GM10266 (cell line): ENCODE results near the gene MMP20.

Experiments
- DNase-seq: peaks from one replicate; pipeline ENCODE4 v3.0.0; 2012; ENCODE audit errors: extremely low spot score
- TF ChIP-seq, protein P1 (sequence below): IDR thresholded peaks from 2 replicates; pipeline ENCODE4 v1.5.1; 2012; ENCODE audit warnings: mild to moderate bottlenecking, low read depth; ENCODE audit not compliant: control insufficient read depth, insufficient read depth; ENCODE audit errors: missing control alignments

Gene MMP20

DNA sequence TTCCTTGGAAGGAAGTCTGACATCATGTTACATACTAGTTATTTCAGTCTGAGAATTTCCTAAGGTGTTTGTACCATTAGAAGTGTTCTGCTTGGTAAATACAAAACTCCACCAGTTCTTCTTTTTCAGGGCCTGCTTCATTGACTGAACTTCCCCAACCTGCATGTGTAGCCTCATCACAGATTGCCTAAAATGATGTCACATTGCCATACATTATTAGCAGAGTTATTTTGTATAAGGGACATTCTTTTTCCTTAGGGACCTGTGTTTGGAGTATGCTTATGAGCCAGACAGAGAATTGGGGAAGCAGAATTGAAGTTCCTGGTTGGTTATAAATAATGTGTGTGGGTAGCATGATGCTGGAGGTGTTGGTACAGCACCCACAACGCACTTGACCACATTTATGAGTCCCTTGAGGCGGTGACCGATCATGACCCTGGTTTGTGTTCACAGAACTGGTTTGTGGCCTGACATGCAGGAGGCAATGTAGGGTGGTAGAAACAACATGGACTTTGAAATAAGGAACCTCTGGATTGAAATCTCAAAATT, 78.1 kb downstream of the MMP20 start:
- peak; percentile 36 for DNase-seq
- TF ChIP-seq, protein P1, sequence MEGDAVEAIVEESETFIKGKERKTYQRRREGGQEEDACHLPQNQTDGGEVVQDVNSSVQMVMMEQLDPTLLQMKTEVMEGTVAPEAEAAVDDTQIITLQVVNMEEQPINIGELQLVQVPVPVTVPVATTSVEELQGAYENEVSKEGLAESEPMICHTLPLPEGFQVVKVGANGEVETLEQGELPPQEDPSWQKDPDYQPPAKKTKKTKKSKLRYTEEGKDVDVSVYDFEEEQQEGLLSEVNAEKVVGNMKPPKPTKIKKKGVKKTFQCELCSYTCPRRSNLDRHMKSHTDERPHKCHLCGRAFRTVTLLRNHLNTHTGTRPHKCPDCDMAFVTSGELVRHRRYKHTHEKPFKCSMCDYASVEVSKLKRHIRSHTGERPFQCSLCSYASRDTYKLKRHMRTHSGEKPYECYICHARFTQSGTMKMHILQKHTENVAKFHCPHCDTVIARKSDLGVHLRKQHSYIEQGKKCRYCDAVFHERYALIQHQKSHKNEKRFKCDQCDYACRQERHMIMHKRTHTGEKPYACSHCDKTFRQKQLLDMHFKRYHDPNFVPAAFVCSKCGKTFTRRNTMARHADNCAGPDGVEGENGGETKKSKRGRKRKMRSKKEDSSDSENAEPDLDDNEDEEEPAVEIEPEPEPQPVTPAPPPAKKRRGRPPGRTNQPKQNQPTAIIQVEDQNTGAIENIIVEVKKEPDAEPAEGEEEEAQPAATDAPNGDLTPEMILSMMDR, result no peak

DNA sequence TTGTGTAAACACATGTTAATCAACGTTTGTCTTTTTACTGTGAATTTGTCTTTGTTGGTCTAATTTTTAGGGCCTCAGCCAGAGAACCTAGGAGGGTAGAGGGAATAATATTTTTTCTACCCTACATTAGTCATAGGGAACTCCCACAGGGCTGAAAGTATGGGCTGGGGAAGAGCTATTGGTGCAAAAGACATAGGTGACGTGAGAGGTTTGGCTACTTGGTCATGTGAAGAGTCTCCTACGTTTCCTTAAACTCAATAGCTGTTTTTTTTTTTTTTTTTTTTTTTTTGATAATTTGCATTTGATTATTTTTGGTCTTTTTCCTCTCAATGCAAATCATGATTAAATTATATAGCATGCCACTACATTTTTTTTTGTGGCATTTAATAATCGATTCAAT, 78.7 kb downstream of the MMP20 start:
- TF ChIP-seq, protein P1, result no peak
- DNase-seq, result no peak

DNA sequence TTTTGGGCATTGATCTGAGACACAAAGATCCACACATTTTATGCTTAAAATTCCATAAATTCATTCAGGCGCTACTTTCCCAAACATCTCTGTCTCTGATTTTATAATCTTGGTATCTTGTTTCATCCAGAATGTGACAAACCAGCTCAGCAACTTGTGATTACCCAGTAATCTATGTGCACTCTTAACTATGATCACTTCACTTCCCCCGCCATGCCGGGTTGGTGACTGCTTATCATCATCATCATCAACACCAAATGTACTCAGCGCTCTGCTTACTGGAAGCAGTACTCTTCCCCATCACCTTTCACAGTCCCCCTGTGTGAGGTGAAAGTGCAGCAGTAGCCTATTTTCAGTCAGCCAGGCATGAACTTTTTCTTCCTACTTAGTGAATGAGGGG, 79.4 kb downstream of the MMP20 start:
- DNase-seq, result no peak

DNA sequence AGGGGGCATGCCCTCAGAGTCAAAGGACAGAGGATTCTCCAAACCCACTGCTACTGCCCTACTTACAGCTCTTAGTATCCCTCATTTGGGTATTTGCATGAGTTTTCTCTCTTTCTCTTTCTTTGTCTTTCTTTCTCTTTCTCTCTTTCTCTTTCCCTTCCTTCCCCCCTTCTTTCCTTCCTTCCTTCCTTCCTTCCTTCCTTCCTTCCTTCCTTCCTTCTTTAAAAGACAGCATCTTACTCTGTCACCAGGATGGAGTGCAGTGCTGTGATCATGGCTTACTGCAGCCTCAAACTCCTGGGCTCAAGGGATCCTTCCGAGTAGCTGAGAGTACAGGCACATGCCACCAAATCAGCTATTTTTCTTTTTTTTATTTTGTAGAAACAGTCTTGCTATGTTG, 80.5 kb downstream of the MMP20 start:
- no peak for DNase-seq
- TF ChIP-seq, protein P1, result no peak

More for the DNA sequence above, 79.4 kb downstream of the MMP20 start:
- TF ChIP-seq, protein P1, result no peak

DNA sequence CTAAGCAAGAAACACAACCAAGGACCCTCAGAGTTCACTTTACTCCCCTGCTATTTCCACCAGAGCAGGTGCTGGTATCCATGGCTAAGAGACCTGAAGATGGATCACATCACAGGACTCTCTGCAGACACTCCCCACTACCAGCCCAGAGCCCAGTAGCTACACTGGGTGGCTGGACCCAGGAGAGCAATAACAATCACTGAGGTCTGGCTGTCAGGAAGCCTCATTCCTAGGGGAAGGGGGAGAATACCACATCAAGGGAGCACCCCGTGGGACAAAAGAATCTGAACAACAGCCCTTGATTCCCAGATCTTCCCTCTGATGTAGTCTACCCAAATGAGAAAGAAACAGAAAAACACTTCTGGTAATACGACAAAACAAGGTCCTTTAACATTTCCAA, 85.6 kb downstream of the MMP20 start:
- TF ChIP-seq, protein P1, result no peak
- DNase-seq, result no peak

DNA sequence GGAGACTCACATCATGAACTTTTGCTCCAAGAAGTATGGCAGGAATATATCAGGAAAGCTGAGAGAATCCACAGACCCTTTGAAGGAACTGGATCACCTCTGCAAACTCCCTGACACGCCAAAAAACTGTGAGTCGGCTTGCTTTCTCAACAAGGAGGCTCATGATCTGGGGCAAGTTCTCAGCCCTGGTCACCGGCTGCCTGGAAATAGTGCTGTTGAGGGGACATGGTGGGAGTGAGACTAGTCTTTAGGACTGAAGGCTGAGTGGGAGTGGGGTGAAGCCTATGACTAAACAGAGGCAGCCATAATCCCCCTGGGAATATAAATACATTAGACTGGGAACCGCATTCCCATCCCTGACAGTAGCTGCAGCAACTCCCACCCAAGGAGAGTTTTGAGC, 86.2 kb downstream of the MMP20 start:
- DNase-seq, result no peak
- TF ChIP-seq, protein P1, result no peak

DNA sequence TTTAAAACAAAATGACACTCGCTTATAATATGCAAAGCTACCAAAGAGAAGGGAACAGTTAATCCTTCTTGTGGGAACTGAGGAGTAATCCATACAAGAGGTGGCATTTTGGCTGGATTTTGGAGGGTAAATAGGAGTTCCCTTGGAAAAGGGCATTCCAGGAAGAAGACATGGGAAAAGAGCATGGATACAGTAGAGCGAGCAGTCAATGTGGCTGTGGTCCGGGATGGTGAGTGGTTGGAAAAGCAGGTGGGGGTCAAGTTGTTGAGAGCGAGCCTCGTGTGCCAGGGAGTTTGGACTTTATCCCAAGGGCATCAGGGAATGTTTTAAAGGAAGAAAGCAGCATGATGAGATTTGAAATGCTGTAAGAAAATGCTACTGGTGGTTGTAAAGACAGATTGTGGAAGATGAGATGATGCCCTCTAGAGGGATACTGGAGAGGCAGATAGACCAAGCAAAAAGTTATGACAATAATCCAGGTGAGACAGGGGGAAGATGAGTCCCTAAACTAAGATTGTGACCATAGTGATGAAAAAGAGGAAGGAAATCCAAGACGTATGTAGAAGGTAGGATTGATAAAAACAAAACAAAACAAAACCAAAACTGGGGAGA, 90.8 kb downstream of the MMP20 start:
- TF ChIP-seq, protein P1, result peak; percentile 26
- no peak for DNase-seq
